ENCODE results near the gene RBBP6.

GRCh38 chr16:24540602-24541210, 1.3 kb downstream of the RBBP6 start:
- no peak for TF ChIP-seq JUN (IDR thresholded peaks at IDR 0.05; ENCODE audit: borderline replicate concordance, insufficient read depth, insufficient read length, low read depth)
- TF ChIP-seq CTCF (IDR thresholded peaks at IDR 0.05; ENCODE audit: extremely low read depth in 1 of 2, insufficient read depth in 1 of 2, low read depth in 1 of 2, low read length in 2 of 2) = no peak
- no peak for TF ChIP-seq GATA2 (IDR thresholded peaks at IDR 0.05; ENCODE audit: insufficient read depth, insufficient read length, low read depth, low read length)
- TF ChIP-seq POLR2A (IDR thresholded peaks at IDR 0.05; ENCODE audit: low read depth, low read length) = no peak
- no peak for TF ChIP-seq MAX (IDR thresholded peaks at IDR 0.05; ENCODE audit: insufficient read depth, insufficient read length)
- no peak for TF ChIP-seq POLR2AphosphoS5 (IDR thresholded peaks at IDR 0.05; ENCODE audit: insufficient read depth, low read depth, low read length)
- TF ChIP-seq FOS (IDR thresholded peaks at IDR 0.05; ENCODE audit: borderline replicate concordance, insufficient read depth, low read length) = no peak
- no peak for TF ChIP-seq EZH2 (IDR thresholded peaks at IDR 0.05; ENCODE audit: borderline replicate concordance, low read depth, low read length, severe bottlenecking)

All from endothelial cell of umbilical vein (primary cell).